Activated CD8-positive, alpha-beta memory T cell treated with anti-CD3 and anti-CD28 coated beads, Interleukin-2, amount 50 U/mL, for 4 hours (primary cell): ENCODE data around the gene PDCD2.
"Not testable (repeated sequence)": the region's sequence is repeated elsewhere in the genome, so short reads cannot be mapped to it uniquely, and the experiment has no call there.

ENCODE experiments used
- DNase-seq: peaks from one replicate; pipeline ENCODE4 v3.0.0-alpha.2; 2020

The PDCD2 gene

GRCh38 chr6:170545405-170545804 lies 39.0 kb downstream of the PDCD2 start:
- no peak for DNase-seq

GRCh38 chr6:170542031-170542719 lies 42.3 kb downstream of the PDCD2 start:
- DNase-seq, result no peak

GRCh38 chr6:170537329-170537728 lies 47.1 kb downstream of the PDCD2 start:
- DNase-seq, result no peak

GRCh38 chr6:170536671-170537070 lies 47.8 kb downstream of the PDCD2 start:
- no peak for DNase-seq

GRCh38 chr6:170535004-170535403 lies 49.4 kb downstream of the PDCD2 start:
- DNase-seq, result no peak

- no peak for DNase-seq
Observed at GRCh38 chr6:170533792-170534191, 50.6 kb downstream of the PDCD2 start.

GRCh38 chr6:170532867-170533488 lies 51.5 kb downstream of the PDCD2 start:
- no peak for DNase-seq

GRCh38 chr6:170529839-170530469 lies 54.5 kb downstream of the PDCD2 start:
- peak; percentile 65 for DNase-seq

GRCh38 chr6:170527995-170528394 lies 56.4 kb downstream of the PDCD2 start:
- DNase-seq, result not testable (repeated sequence)

GRCh38 chr6:170525795-170526194 lies 58.6 kb downstream of the PDCD2 start:
- no peak for DNase-seq
